ENCODE measurements around the gene TMA7B. TPM values are rescaled to one million over a fixed set of nuclear protein-coding genes. Genes with fewer than 3 reads are reported as not detected.

The TMA7B gene
- 1 to 10 TPM; 3.7 to 4.3 TPM for total RNA-seq

DNA sequence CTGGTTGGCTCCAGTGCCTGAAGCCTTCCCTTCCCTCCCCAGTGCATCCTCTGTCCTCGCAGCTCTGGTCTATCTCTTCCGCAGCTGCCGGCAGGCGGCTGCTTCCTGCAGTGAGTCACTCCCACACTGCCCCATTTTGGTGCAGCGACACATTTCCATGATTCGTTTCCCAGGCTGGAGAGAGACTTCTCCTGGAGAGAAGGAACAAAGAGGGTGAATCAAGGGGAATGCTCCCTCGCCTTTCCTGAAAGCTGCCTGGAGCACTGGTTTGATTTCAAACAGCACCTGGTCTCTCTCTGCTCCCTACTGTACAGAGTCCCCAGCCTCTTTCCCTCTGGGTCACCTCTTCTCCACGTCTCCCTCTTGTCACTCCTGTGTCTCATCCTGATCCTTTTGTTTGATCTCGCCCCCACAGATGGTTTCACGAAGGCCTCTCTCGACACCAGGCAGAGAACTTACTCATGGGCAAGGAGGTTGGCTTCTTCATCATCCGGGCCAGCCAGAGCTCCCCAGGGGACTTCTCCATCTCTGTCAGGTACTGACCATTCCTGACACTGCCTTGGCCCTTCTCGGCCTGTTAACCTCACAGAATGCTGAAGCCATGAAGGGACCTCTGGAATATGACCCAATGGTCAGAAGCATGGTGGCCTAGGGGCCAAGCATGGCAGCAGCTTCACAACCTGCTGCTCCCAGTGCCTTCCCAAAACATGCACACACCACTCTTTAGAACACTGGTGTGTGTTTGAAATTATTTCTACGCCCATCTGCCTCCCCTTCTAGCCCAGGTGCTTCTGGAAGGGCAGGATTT lies at the start of gene TMA7B:
Gene TMA7B, plus strand, starts transcription at position 758 of the 808 bp plus-strand sequence. CDS start 3,978 bp downstream, outside the sequence.
- Mint-ChIP-seq H3K36me3 (ENCODE audit: low read depth) (peaks cover 83% of the 10 kb centered on the region), H3K27ac (peak within 1 kb of the TSS; percentile 74), H3K9me3 (no peaks in the 10 kb centered on the region), H3K4me1 (peaks cover 78% of the 10 kb centered on the region), H3K27me3 (no peaks in the 10 kb centered on the region), H3K4me3 (no peak within 1 kb of the TSS)
- DNase-seq, result peak; percentile 49
- CTCF ChIA-PET, result no interaction called here
- POLR2A ChIA-PET, result interaction anchor here (0.9 to 1.2 kb wide), 3 partner anchors 27 to 84 kb away, joined by 3 to 4 read pairs (median 3); no protein-coding TSS in a partner anchor

DNA sequence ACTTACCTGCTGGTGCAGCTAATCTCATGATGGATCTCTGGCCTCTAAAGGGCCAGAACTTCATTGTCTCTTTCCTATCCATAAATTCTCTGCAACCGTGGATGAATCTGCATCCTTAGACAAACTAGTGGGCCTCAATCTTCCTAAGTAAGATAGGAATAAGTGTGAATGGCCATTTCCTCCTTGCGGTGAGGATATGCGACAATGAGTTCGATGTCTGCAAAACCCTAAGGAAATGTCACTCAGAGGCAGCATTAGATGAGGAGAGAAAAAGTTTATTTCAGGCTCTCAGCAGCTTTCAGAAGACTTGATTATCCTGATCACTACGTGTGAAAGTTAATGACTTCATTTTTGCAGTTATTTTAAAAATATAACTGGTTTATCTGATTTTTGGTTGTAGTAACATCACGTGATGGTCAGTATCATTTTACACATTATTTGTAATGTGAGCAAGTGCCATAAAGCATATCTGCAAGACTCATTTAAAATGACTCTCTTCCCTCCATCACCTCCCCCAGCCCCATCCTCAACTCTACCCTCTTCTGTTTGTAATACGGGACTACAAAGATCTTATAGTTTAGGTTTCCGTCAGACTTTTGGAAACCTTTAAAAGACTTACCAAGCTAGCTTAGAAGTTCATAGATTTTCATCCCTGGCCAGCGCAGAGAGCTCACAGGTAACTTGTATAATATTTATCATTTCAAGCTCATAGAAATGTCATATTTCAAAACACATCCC lies 49.2 kb upstream of the TMA7B start:
- H3K27me3 Mint-ChIP-seq, result no peaks in the 10 kb centered on the region
- H3K36me3 Mint-ChIP-seq (ENCODE audit: low read depth), result peaks cover 60% of the 10 kb centered on the region
- no peak for DNase-seq
- H3K4me3 Mint-ChIP-seq, result peak overlapping the region; percentile 74
- POLR2A ChIA-PET, result interaction anchor here (0.7 to 17.3 kb wide), 9 partner anchors 5 to 144 kb away, joined by 3 to 447 read pairs (median 5); partner anchors contain the start of gene GRAP2
- peaks cover 81% of the 10 kb centered on the region for H3K4me1 Mint-ChIP-seq
- H3K27ac Mint-ChIP-seq, result peak overlapping the region; percentile 85
- CTCF ChIA-PET, result interaction anchor here (0.7 to 1.6 kb wide), 4 partner anchors 10 to 17 kb away, joined by 3 to 7 read pairs (median 4); no protein-coding TSS in a partner anchor
- no peaks in the 10 kb centered on the region for H3K9me3 Mint-ChIP-seq

GRCh38 chr22:39913321-39913720 lies 46.9 kb upstream of the TMA7B start:
- Mint-ChIP-seq H3K4me1 (peaks cover 91% of the 10 kb centered on the region), H3K9me3 (no peaks in the 10 kb centered on the region), H3K36me3 (ENCODE audit: low read depth) (peaks cover 68% of the 10 kb centered on the region), H3K27ac (peak overlapping the region; percentile 85), H3K4me3 (peak overlapping the region; percentile 74), H3K27me3 (no peaks in the 10 kb centered on the region)
- CTCF ChIA-PET, result interaction anchor here (1.0 to 1.6 kb wide), 2 partner anchors 20 to 384 kb away, joined by 4 to 5 read pairs; no protein-coding TSS in a partner anchor
- no peak for DNase-seq
- POLR2A ChIA-PET, result interaction anchor here (1.3 to 17.3 kb wide), 4 partner anchors 7 to 393 kb away, joined by 3 to 447 read pairs (median 118); partner anchors contain the start of gene ATF4

DNA sequence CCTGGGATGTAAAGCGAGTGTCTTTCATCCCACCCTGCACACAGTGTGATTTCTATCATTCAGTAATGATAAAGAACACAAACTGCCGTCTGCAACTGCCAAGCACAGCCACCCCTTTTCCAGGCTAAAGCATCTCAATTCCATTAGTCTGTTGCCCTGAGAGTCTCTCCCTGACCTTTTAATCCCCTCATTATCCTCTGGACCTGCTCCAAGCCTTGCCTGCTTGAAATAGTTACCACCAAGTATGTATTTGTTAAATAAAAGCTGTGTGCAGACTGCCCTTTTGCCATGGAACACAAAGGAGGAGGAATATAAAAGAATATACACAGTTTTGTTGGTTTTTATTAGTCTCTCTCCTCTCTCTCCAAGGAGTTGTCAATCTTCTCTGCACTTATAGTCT lies 46.3 kb upstream of the TMA7B start:
- Mint-ChIP-seq H3K4me3 (peak overlapping the region; percentile 74), H3K9me3 (no peaks in the 10 kb centered on the region)
- no peak for DNase-seq

DNA sequence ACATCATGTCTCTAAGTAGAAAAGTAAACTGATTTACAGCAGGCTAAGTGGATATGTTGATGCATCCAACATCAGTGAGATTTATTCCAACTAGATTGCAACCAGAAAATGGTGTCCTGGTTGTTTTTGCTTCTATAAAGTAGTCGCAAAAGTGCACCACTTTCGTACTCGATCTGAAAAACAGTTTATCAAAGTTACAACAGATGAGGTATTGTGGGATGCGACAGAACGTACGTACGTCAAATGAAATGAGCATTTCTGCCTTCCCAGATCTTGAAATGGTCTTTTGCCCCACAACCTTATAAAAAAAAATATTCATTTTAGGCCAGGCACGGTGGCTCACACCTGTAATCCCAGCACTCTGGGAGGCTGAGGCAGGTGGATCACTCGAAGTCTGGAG lies 45.6 kb upstream of the TMA7B start:
- DNase-seq, result no peak
- peak overlapping the region; percentile 85 for H3K27ac Mint-ChIP-seq
- peak overlapping the region; percentile 74 for H3K4me3 Mint-ChIP-seq
- H3K36me3 Mint-ChIP-seq (ENCODE audit: low read depth), result peaks cover 64% of the 10 kb centered on the region
- ChIA-PET POLR2A (interaction anchor here (1.1 to 17.3 kb wide), 4 partner anchors 8 to 19 kb away, joined by 4 to 447 read pairs (median 118); partner anchors contain the start of gene GRAP2), CTCF (no interaction called here)
- peaks cover 90% of the 10 kb centered on the region for H3K4me1 Mint-ChIP-seq
- no peaks in the 10 kb centered on the region for H3K9me3 Mint-ChIP-seq
- H3K27me3 Mint-ChIP-seq, result no peaks in the 10 kb centered on the region

More for the DNA sequence above, 46.3 kb upstream of the TMA7B start:
- peaks cover 67% of the 10 kb centered on the region for H3K36me3 Mint-ChIP-seq (ENCODE audit: low read depth)
- peaks cover 91% of the 10 kb centered on the region for H3K4me1 Mint-ChIP-seq
- ChIA-PET CTCF (no interaction called here), POLR2A (interaction anchor here (1.1 to 17.3 kb wide), 5 partner anchors 8 to 394 kb away, joined by 3 to 447 read pairs (median 74); partner anchors contain the start of genes ATF4 and GRAP2)
- H3K27me3 Mint-ChIP-seq, result no peaks in the 10 kb centered on the region
- peak overlapping the region; percentile 85 for H3K27ac Mint-ChIP-seq

DNA sequence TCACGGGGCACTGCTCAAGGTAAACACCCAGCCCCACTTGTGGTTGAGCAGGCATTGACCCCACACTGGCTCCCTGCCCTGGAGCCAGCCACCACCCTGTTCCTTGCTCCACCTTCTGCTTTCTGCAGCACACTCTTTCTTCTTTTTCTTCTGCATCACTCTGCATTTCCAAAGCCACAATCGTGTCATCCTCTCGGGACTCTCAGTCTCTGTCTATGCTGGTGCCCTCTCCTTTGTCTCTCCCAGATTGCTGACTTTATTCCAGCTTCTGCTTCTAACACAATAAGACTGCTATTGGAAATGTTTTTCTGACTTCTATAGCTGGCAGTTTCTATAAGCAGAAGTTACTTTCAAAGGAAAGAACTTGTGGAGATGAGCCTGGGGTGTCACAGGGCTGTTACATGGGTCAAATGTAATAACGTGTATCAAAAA lies 44.9 kb upstream of the TMA7B start:
- H3K9me3 Mint-ChIP-seq, result no peaks in the 10 kb centered on the region
- peak overlapping the region; percentile 69 for H3K4me3 Mint-ChIP-seq
- POLR2A ChIA-PET, result interaction anchor here (1.0 to 17.3 kb wide), 4 partner anchors 9 to 75 kb away, joined by 3 to 447 read pairs (median 96); no protein-coding TSS in a partner anchor
- H3K27ac Mint-ChIP-seq, result peak overlapping the region; percentile 85
- no peak for DNase-seq
- CTCF ChIA-PET, result interaction anchor here (0.9 to 4.2 kb wide), 4 partner anchors 10 to 27 kb away, joined by 3 to 36 read pairs (median 8); no protein-coding TSS in a partner anchor
- H3K4me1 Mint-ChIP-seq, result peaks cover 90% of the 10 kb centered on the region
- peaks cover 66% of the 10 kb centered on the region for H3K36me3 Mint-ChIP-seq (ENCODE audit: low read depth)
- no peaks in the 10 kb centered on the region for H3K27me3 Mint-ChIP-seq

DNA sequence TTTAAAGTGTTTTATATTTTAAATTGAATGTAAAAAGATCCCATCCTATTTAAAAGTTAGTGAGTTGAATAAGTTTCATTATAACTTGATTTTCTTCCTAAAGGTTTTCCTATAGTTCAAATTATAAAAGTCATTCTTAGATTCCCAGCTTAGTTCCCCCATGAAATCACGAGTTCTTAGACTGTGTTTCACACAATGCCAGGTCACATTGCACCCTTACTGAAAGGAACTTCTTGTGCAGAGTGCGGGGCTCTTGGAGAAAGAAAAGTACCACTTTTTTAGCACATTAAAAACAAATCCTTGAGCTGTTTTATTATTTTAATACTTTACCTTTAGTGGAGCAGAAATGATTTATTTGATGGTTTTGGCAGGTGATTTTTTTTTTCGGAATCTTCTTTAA lies 43.7 kb upstream of the TMA7B start:
- H3K36me3 Mint-ChIP-seq (ENCODE audit: low read depth), result peaks cover 65% of the 10 kb centered on the region
- peaks cover 91% of the 10 kb centered on the region for H3K4me1 Mint-ChIP-seq
- ChIA-PET POLR2A (interaction anchor here (0.6 to 17.3 kb wide), 8 partner anchors 9 to 396 kb away, joined by 3 to 447 read pairs (median 18); partner anchors contain the start of genes ATF4 and GRAP2), CTCF (interaction anchor here (0.9 to 4.2 kb wide), 5 partner anchors 8 to 16 kb away, joined by 3 to 36 read pairs (median 8); no protein-coding TSS in a partner anchor)
- peak overlapping the region; percentile 85 for H3K27ac Mint-ChIP-seq
- H3K4me3 Mint-ChIP-seq, result peak overlapping the region; percentile 43
- no peaks in the 10 kb centered on the region for H3K27me3 Mint-ChIP-seq
- DNase-seq, result no peak
- H3K9me3 Mint-ChIP-seq, result no peaks in the 10 kb centered on the region

DNA sequence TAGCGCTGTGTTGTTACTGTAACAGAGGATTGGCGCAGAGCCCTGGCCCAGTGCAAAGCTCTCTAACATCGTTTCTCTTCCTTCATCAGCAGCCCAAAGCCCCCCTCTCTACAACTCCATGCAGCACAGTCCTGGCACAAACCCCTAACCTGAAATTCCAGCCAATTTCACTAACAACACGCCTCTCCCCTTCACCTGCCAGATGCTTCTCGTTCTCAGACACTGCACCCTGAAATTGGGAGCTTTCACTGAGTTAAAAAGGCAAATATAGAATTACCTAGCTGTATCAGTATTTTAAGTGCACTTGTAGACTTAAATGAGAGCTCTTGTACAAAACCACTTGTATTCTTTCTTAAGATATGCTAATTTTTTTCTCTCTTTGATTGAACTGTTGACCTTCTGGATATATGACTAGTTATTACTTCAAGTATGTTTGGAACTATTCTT lies 43.0 kb upstream of the TMA7B start:
- H3K4me1 Mint-ChIP-seq, result peaks cover 90% of the 10 kb centered on the region
- H3K27me3 Mint-ChIP-seq, result no peaks in the 10 kb centered on the region
- peak overlapping the region; percentile 68 for H3K4me3 Mint-ChIP-seq
- peaks cover 64% of the 10 kb centered on the region for H3K36me3 Mint-ChIP-seq (ENCODE audit: low read depth)
- peak overlapping the region; percentile 85 for H3K27ac Mint-ChIP-seq
- ChIA-PET CTCF (interaction anchor here (0.9 to 4.2 kb wide), 7 partner anchors 9 to 143 kb away, joined by 3 to 36 read pairs (median 8); no protein-coding TSS in a partner anchor), POLR2A (interaction anchor here (1.6 to 17.3 kb wide), 7 partner anchors 8 to 397 kb away, joined by 4 to 447 read pairs (median 29); partner anchors contain the start of genes ATF4 and GRAP2)
- no peaks in the 10 kb centered on the region for H3K9me3 Mint-ChIP-seq
- no peak for DNase-seq

DNA sequence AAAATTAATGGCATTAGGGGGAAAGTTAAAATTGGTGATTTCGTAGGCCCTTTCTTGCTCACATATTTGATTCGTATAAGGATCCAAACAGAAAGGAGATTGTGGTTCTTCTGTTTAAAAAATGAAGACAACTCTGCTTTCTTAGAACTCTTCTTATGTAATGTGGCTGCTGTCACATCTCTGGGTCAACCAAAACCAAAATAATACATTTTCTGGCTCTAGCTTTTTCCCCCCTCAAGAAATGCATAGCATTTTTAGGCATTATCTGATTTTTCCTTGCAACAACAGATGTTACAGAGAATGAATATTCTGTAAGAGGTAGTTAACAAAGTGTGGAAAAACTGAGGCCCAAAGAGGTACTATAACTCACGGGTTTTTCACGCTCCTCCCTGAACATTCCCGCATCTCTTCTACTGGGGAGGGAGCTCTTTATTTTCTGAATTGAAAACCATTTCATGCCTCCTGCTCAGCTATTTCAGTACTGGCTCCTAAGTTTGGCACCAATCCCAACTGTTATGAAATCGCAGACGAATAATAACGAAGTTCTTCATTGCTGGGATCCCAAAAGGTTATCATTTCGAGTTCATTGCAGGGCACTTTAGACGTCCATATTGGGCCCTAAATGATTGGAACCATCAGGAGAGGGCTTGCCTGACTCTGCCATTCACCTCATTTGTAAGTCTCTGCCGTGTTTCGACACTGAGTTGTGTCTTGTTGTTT lies 42.3 kb upstream of the TMA7B start:
- Mint-ChIP-seq H3K9me3 (no peaks in the 10 kb centered on the region), H3K27me3 (no peaks in the 10 kb centered on the region), H3K4me3 (peak overlapping the region; percentile 68), H3K4me1 (peaks cover 90% of the 10 kb centered on the region), H3K36me3 (ENCODE audit: low read depth) (peaks cover 62% of the 10 kb centered on the region), H3K27ac (peak overlapping the region; percentile 85)
- ChIA-PET POLR2A (interaction anchor here (1.6 to 17.3 kb wide), 7 partner anchors 8 to 398 kb away, joined by 5 to 447 read pairs (median 29); partner anchors contain the start of genes ATF4 and GRAP2), CTCF (interaction anchor here (0.9 to 4.2 kb wide), 7 partner anchors 9 to 144 kb away, joined by 3 to 36 read pairs (median 8); no protein-coding TSS in a partner anchor)
- no peak for DNase-seq

DNA sequence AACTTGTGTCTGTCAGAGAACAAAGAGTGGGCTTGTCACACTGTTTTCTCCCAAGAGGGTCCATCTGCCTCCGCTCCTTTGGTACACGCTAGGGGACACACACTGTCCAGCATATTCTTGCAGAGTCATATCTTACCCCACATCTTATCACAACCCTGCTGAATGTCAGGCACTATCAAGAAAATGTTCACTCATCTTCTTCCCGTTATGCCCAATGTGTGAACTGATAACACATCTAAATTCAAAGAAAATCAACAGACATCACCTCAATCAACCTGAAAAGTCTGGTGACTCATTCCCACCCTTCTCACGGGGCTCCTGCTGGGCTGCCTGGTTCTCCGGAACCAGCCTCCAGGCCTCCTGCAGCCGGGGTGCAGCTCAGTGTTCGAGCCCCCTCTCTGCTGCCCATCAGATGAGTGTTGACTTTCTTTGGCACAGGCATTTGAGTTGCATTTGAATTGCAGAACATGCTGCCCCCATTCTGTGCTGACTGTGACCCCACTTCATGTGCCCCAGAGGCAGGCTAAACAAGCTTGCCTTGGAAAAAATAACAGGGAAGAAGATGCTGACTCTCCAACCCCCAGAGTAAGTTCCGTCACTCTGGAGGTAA lies 40.0 kb upstream of the TMA7B start:
- H3K4me1 Mint-ChIP-seq, result peaks cover 93% of the 10 kb centered on the region
- no peaks in the 10 kb centered on the region for H3K9me3 Mint-ChIP-seq
- H3K27ac Mint-ChIP-seq, result peak overlapping the region; percentile 96
- H3K4me3 Mint-ChIP-seq, result peak overlapping the region; percentile 72
- ChIA-PET CTCF (interaction anchor here (0.7 to 6.9 kb wide), 7 partner anchors 9 to 111 kb away, joined by 3 to 62 read pairs (median 6); no protein-coding TSS in a partner anchor), POLR2A (interaction anchor here (0.9 to 11.4 kb wide), 12 partner anchors 9 to 170 kb away, joined by 3 to 447 read pairs (median 8); partner anchors contain the start of gene GRAP2)
- peak; percentile 73 for DNase-seq
- H3K36me3 Mint-ChIP-seq (ENCODE audit: low read depth), result peaks cover 62% of the 10 kb centered on the region
- no peaks in the 10 kb centered on the region for H3K27me3 Mint-ChIP-seq

GRCh38 chr22:39923696-39924095 lies 36.5 kb upstream of the TMA7B start:
- no peaks in the 10 kb centered on the region for H3K9me3 Mint-ChIP-seq
- ChIA-PET CTCF (interaction anchor here (0.9 to 6.9 kb wide), 3 partner anchors 10 to 19 kb away, joined by 3 to 62 read pairs (median 4); no protein-coding TSS in a partner anchor), POLR2A (interaction anchor here (0.9 to 11.4 kb wide), 6 partner anchors 8 to 401 kb away, joined by 3 to 447 read pairs (median 22); partner anchors contain the start of gene GRAP2)
- peaks cover 50% of the 10 kb centered on the region for H3K36me3 Mint-ChIP-seq (ENCODE audit: low read depth)
- H3K4me3 Mint-ChIP-seq, result peak overlapping the region; percentile 33
- H3K27ac Mint-ChIP-seq, result peak overlapping the region; percentile 53
- H3K4me1 Mint-ChIP-seq, result peaks cover 74% of the 10 kb centered on the region
- no peak for DNase-seq
- no peaks in the 10 kb centered on the region for H3K27me3 Mint-ChIP-seq
